ENCODE data around the gene TMCO4. TPM values are rescaled to one million over a fixed set of nuclear protein-coding genes. Genes with fewer than 3 reads are reported as not detected.

Gene TMCO4
- total RNA-seq, 4 donors from 2014 or later = 19.0 to 26.6 (median 20.7) TPM

DNA sequence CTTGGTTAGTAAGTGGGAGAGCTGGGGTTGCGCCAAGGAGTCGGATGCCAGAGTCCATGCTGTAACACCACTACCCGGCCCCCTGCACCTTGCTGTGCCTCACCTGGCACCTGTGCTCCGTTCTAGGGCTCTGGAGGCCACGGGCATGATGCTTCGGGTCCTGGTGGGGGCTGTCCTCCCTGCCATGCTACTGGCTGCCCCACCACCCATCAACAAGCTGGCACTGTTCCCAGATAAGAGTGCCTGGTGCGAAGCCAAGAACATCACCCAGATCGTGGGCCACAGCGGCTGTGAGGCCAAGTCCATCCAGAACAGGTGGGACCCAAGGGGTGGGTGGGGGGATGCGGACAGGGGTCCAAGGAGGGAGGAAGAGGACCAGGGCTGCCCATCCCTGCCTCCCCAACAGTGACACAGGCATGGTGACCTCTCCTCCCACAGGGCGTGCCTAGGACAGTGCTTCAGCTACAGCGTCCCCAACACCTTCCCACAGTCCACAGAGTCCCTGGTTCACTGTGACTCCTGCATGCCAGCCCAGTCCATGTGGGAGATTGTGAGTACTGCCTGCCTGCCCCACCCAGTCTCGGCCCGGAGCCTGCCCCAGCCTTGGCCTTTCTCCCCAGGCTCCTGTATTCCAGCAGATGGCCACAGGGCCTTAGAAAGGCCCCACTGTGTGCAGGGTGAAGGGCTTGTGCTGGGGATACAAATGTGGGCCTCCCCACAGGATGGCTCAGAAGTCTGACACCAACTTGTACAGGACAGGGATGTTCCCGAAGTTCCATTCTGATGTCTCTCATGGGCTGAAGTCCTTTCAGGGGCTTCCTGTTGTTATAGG lies 144.6 kb downstream of the TMCO4 start:
- ATAC-seq (ENCODE audit: low FRiP score) = no peak
- TF ChIP-seq, protein P1, sequence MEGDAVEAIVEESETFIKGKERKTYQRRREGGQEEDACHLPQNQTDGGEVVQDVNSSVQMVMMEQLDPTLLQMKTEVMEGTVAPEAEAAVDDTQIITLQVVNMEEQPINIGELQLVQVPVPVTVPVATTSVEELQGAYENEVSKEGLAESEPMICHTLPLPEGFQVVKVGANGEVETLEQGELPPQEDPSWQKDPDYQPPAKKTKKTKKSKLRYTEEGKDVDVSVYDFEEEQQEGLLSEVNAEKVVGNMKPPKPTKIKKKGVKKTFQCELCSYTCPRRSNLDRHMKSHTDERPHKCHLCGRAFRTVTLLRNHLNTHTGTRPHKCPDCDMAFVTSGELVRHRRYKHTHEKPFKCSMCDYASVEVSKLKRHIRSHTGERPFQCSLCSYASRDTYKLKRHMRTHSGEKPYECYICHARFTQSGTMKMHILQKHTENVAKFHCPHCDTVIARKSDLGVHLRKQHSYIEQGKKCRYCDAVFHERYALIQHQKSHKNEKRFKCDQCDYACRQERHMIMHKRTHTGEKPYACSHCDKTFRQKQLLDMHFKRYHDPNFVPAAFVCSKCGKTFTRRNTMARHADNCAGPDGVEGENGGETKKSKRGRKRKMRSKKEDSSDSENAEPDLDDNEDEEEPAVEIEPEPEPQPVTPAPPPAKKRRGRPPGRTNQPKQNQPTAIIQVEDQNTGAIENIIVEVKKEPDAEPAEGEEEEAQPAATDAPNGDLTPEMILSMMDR (IDR thresholded peaks at IDR 0.05) = no peak
- no peak for DNase-seq (ENCODE audit: low spot score)

DNA sequence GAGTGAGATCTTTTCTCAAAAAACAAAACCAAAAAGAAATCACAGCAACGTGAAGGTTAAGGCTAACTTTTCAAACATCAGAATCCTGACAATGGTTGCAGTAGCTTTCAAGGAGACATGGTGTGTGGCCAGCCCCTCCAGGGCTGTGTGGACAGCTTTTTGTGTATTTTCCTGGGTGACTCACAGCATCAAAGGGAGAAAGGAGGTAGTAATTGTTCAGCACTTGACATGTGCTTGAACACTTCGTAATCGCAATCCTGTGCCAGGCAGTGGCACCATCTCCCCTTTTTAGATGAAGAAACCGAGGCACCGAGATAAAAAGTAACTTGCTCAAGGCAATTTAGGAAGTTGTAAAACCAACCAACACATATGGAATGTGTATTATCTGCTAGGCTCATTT lies 145.3 kb downstream of the TMCO4 start:
- DNase-seq (ENCODE audit: low spot score) = no peak
- TF ChIP-seq, protein P1 (IDR thresholded peaks at IDR 0.05) = no peak
- ATAC-seq (ENCODE audit: low FRiP score) = peak; percentile 42

DNA sequence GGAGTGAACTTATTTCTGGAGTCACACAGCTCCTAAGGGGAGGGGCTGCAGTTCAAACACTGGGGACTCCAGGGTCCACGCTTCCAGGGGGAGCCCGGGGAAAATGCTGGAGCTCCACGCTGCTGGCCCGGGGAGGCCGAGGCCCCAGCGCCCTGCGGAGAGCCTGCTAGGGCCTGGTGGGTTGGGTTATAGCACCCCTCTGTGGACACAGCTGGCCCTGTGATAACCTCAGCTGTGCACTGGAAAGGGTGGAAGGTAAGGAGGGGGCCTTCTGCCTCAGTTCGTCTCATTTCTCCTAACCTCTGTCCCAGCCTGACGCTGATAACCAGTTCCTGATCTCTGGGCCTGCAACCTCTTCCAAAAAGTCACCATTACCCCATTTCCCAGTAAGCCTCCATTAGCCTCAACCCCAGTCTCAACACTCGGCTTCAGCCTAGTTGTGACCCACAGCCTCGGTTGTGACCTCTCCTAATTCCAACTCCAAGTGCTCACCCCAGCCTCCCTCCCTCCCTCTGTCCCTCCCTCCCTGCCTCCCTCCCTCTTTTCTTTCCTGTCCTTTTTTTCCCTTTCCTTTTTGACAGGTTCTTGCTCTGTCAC lies 148.5 kb downstream of the TMCO4 start:
- peak; percentile 49 for ATAC-seq (ENCODE audit: low FRiP score)
- DNase-seq (ENCODE audit: low spot score) = no peak
- TF ChIP-seq, protein P1 (IDR thresholded peaks at IDR 0.05) = peak in 1 of 3 donors; percentile 6

DNA sequence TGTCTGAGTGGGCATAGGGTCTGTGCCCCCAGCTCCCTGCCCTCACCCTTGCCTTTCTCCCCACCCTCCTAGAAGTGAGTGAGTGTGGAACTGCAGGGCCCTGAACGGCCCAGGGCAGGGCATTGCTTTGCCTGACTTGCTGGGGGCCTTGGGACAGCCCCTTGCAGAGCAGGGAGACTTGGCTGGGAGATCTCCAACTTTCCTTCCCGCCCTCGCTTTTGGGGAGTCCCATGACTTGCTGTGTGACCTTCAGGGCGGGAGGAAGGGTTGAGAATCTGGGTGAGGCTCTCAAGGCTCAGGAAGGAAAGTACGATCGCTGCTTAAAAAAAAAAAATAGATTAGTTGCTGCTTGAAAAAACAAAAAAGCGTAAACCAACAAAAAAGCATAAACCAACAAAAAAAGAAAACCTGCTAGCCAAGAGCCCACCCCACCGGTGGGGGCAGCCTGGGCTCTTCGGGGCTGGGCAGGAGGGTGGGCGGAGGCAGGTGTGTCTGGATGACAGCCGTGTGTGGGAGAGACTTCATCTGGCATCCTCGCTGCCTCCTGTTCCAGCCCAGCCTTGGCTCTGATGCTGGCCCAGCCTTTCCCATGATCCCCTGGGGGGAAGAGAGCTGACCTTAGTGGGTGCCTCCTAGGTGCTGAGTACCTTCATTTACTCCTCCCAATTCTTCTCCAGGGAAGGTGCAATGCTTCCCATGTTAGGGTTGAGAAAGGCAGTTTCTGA lies 149.1 kb downstream of the TMCO4 start:
- TF ChIP-seq, protein P1 (IDR thresholded peaks at IDR 0.05) = no peak
- DNase-seq (ENCODE audit: low spot score) = no peak
- peak; percentile 52 for ATAC-seq (ENCODE audit: low FRiP score)

DNA sequence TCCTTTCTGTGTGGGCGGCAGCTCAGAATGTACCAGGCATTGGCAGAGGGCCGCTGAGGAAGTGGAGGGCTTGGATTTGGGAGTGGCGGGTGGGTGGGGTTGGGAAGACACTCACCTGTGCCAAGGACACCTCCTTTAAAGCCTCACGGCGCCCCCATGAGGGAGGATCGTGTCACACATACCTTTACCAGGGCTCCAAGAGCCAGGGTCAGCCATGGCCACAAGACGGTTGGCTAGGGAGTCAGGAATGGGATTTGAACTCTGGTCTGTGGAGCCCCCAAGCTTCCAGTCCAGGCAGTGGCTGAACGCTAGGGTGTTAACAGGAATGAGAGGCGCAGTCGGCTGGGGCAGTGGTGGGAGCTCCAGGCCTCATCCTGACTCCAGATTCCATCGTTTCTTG lies 151.0 kb downstream of the TMCO4 start:
- TF ChIP-seq, protein P1 (IDR thresholded peaks at IDR 0.05) = no peak
- no peak for ATAC-seq (ENCODE audit: low FRiP score)

DNA sequence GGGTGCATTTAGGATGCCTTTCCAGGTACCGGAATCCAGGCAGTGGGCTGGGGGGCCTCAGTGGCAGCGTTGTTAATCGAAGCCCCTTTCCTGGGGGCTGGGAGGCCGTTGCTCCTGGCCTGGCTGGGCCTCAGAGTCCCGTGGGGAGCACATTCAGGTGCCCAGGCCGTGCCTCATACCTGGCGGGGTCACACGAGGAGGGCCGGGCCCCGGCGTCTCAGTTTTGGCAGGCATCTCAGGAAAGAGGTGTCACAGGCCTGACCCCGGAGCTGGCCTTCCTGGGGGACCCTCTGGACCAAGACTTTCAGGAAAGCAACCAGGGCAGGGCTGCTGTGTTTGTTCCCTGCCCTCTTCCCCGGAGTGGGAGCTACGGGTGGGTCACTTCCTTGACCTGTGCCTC lies 151.5 kb downstream of the TMCO4 start:
- TF ChIP-seq, protein P1 (IDR thresholded peaks at IDR 0.05) = no peak
- no peak for ATAC-seq (ENCODE audit: low FRiP score)

More for the DNA sequence above, 151.0 kb downstream of the TMCO4 start:
- DNase-seq (ENCODE audit: low spot score) = no peak

More for the DNA sequence above, 151.5 kb downstream of the TMCO4 start:
- DNase-seq (ENCODE audit: low spot score) = no peak
